ENCODE measurements around the gene SAMD4A.

SAMD4A gene

DNA sequence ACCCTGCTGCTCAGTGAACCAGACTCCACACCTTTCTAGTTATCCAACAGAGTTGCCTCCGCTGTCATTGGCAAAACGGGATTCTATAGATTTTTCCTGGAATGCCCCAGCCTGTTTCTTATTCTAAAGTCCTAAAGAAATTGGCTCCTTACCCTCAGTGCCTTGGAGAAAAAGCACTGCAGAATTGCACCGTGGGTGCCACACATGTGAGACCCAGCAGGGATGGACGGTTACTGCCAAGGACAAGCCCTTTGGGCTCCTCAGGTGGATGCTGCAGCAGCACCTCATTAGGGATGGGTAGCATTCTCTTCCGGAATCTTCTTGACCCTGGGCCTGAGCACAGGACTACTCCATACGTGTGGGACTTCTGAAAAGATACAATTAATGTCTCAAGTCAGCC is 214.2 kb downstream of the SAMD4A start:
- DNase-seq (ENCODE audit: low read depth): no peak
- in situ Hi-C loops (cut with HindIII; ENCODE audit: low sequenced_read_pairs): no loop called here
- H3K4me3 ChIP-seq (ENCODE audit: low read depth, low read length): no peak overlapping the region
- TF ChIP-seq, protein P1, sequence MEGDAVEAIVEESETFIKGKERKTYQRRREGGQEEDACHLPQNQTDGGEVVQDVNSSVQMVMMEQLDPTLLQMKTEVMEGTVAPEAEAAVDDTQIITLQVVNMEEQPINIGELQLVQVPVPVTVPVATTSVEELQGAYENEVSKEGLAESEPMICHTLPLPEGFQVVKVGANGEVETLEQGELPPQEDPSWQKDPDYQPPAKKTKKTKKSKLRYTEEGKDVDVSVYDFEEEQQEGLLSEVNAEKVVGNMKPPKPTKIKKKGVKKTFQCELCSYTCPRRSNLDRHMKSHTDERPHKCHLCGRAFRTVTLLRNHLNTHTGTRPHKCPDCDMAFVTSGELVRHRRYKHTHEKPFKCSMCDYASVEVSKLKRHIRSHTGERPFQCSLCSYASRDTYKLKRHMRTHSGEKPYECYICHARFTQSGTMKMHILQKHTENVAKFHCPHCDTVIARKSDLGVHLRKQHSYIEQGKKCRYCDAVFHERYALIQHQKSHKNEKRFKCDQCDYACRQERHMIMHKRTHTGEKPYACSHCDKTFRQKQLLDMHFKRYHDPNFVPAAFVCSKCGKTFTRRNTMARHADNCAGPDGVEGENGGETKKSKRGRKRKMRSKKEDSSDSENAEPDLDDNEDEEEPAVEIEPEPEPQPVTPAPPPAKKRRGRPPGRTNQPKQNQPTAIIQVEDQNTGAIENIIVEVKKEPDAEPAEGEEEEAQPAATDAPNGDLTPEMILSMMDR (IDR thresholded peaks at IDR 0.05; ENCODE audit: low read depth, low read length, missing control alignments): no peak

DNA sequence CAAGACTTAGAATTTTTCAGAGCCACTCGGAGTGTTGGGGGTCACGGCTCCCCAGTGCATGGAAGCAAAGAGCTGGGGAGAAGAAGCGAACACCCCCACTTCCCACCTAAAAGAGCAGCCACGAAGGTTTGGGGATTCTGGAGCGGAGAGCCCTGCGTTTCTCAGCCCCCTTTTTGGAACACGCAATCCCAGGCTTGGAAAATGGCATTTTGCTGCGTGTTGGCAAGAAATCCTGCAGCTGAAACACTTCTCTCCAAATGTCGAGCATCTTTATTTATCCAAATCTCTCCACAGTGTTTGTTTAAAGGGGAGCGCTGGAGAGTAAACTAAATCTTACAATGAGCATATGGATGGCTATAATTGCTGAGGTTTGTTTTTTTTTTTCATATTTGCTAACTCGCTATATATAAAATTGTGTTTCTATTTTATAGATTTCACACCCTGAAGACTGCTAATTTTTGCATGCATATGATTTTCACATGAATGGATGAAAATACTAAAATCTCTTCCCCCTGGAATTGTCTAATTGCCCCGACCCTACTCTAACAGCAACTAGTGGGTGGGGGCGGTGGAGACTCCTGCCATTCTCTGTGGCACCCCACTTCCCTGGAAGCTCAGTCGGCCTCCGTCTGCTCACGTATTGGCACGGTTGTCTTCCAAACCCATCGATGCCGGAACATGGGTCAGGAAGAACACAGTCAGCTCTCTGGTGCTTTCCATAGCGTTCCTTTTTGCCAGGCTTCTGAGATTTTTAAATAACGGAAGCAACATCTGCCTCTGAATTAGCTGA is 215.2 kb downstream of the SAMD4A start:
- in situ Hi-C loops (cut with HindIII; ENCODE audit: low sequenced_read_pairs): no loop called here
- no peak for DNase-seq (ENCODE audit: low read depth)
- TF ChIP-seq, protein P1 (IDR thresholded peaks at IDR 0.05; ENCODE audit: low read depth, low read length, missing control alignments): no peak
- no peak overlapping the region for H3K4me3 ChIP-seq (ENCODE audit: low read depth, low read length)

- TF ChIP-seq, protein P1 (IDR thresholded peaks at IDR 0.05; ENCODE audit: low read depth, low read length, missing control alignments): peak; percentile 36
- DNase-seq (ENCODE audit: low read depth): no peak
- H3K4me3 ChIP-seq (ENCODE audit: low read depth, low read length): no peak overlapping the region
- in situ Hi-C loops (cut with HindIII; ENCODE audit: low sequenced_read_pairs): no loop called here
Observed at GRCh38 chr14:54782751-54783659, 216.1 kb downstream of the SAMD4A start.

DNA sequence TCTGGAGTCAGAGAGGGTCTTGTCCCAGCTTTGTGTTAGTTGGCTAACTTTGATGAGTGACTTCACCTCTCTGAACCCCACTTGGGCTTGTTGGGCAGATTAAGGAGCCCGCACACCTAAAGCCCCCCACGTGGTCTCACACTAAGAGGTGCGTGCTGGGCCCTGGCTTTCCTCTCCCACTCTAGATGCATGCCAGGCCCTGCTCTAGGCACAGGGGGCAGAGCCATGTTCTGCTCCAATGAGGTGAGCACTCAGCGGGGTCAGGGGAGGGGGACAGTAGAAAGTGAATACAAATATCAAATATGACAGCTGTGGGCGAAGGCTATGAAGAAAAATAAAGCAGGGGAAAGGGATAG is 216.7 kb downstream of the SAMD4A start:
- in situ Hi-C loops (cut with HindIII; ENCODE audit: low sequenced_read_pairs): no loop called here
- H3K4me3 ChIP-seq (ENCODE audit: low read depth, low read length): no peak overlapping the region
- DNase-seq (ENCODE audit: low read depth): no peak
- TF ChIP-seq, protein P1 (IDR thresholded peaks at IDR 0.05; ENCODE audit: low read depth, low read length, missing control alignments): no peak

GRCh38 chr14:54784060-54784459 is 217.1 kb downstream of the SAMD4A start:
- no peak overlapping the region for H3K4me3 ChIP-seq (ENCODE audit: low read depth, low read length)
- TF ChIP-seq, protein P1 (IDR thresholded peaks at IDR 0.05; ENCODE audit: low read depth, low read length, missing control alignments): no peak
- no peak for DNase-seq (ENCODE audit: low read depth)
- in situ Hi-C loops (cut with HindIII; ENCODE audit: low sequenced_read_pairs): no loop called here

DNA sequence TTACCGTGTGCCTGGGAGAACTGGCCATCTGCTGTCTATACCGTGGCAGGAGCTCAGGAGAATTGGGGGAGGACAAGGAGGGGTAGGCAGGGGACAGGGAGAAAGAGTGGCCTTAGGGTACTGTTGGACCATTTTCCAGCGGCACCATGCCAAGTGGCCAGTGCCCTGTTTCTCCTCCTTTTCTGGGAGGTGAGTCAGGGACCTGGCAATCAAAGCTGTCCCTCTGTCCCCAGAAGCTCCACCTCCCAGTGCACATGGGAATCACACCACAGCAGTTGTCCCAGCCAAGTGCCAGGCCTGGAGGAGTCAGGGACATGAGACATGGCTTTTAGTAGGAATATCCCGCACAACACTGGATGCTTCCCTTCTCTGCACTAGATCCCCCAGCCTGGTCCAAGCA is 217.7 kb downstream of the SAMD4A start:
- TF ChIP-seq, protein P1 (IDR thresholded peaks at IDR 0.05; ENCODE audit: low read depth, low read length, missing control alignments): no peak
- DNase-seq (ENCODE audit: low read depth): no peak
- in situ Hi-C loops (cut with HindIII; ENCODE audit: low sequenced_read_pairs): no loop called here
- H3K4me3 ChIP-seq (ENCODE audit: low read depth, low read length): no peak overlapping the region
